ENCODE results near the gene EPG5. TPM values are rescaled to one million over a fixed set of nuclear protein-coding genes. Genes with fewer than 3 reads are reported as not detected.

EPG5 gene
- total and polyA plus RNA-seq, 10 of the 15 experiments (the other 5 are each of a cell fraction or from before 2014, with no cell fraction given): 1.9 to 27.7 (median 9.0) TPM

DNA sequence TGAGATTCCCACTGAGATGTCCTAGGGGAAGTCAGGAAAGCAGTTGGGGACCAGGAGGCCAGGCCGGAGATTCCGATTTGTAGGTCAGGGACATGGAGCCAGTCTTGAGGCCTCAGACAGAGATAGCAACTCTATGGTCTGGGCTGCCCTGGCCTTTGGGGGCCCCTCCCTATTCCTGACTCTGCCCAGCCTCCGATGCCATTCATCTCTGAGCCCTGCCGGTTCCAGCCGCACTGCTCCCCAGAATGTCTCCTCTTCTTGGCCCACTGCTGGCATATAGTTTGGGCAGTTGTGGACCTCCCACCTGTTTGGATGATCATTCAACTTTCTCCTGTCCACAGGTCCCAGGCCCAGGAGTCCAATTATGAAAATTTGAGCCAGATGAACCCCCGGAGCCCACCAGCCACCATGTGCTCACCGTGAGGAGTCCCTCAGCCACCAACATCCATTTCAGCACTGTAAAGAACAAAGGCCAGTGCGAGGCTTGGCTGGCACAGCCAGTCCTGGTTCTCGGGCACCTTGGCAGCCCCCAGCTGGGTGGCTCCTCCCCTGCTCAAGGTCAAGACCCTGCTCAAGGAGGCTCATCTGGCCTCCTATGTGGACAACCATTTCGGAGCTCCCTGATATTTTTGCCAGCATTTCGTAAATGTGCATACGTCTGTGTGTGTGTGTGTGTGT lies 125.2 kb downstream of the EPG5 start:
- H3K36me3 ChIP-seq (ENCODE audit: control insufficient read depth in 2 of 2, insufficient read depth in 2 of 2, low read length in 1 of 2): no peaks in the 10 kb centered on the region
- WGBS (ENCODE audit: insufficient coverage, insufficient replicate concordance, low lambda C conversion rate, missing lambda C conversion rate): 73% methylated on average over 12 of the region's 12 CpGs
- no peaks in the 10 kb centered on the region for H4K20me1 ChIP-seq (ENCODE audit: control insufficient read depth, insufficient read depth)
- no peaks in the 10 kb centered on the region for H3K79me2 ChIP-seq (ENCODE audit: control insufficient read depth, insufficient read depth, low read length)
- no TSS peak for BruUV-seq (replicated peaks)
- ChIA-PET POLR2A (no interaction called here), CTCF (no interaction called here), RAD21 (ENCODE audit: unreplicated experiment) (no interaction called here), SMC1A (ENCODE audit: uncharacterized antibody, unreplicated experiment) (interaction anchor here (0.6 kb wide), 1 partner anchor 119 kb away, joined by 4 read pairs; no protein-coding TSS in a partner anchor)
- FAIRE-seq (no peak), DNase-seq (ENCODE audit: low read depth, low spot score) (no peak), ATAC-seq (no peak)
- no peak overlapping the region for H3K4me3 ChIP-seq
- peaks cover 0 to 4% of the 10 kb centered on the region in 2 experiments; a peak in 1 of 4 replicates for H3K27me3 ChIP-seq (replicated peaks in 1 of 2; ENCODE audit: control insufficient read depth in 2 of 2, insufficient read depth in 2 of 2, low read length in 1 of 2)
- intact Hi-C loops (cut with micrococcal nuclease; ENCODE audit: unreplicated experiment) (no loop called here), in situ Hi-C loops (cut with MboI) (no loop called here)
- H3K9me3 ChIP-seq (replicated peaks; ENCODE audit: control insufficient read depth, insufficient read depth, low read length): no peaks in the 10 kb centered on the region; the same call in 2 of the 3 replicates
- no peak overlapping the region for H3K9ac ChIP-seq (ENCODE audit: control insufficient read depth, insufficient read depth, low read length)
- no peak overlapping the region for H2AFZ ChIP-seq (ENCODE audit: control insufficient read depth, low read depth, low read length)
- H3K4me2 ChIP-seq (ENCODE audit: control insufficient read depth, insufficient read depth): no peak overlapping the region
- 0 out of 2 replicates have a peak, but pooled peaks cover under 1% of the 10 kb centered on the region for H3K4me1 ChIP-seq (ENCODE audit: control insufficient read depth, insufficient read depth, low read length)
- H3K27ac ChIP-seq (ENCODE audit: control insufficient read depth, insufficient read depth): no peak overlapping the region
- no peak for TF ChIP-seq NFYB (IDR thresholded peaks at IDR 0.05; ENCODE audit: insufficient read depth, low read depth, low read length)
- no peak for TF ChIP-seq TCF7 (IDR thresholded peaks at IDR 0.05; ENCODE audit: borderline replicate concordance)
- no peak for TF ChIP-seq WRNIP1 (IDR thresholded peaks at IDR 0.05; ENCODE audit: borderline replicate concordance, low read depth, low read length)
- TF ChIP-seq YY1 (IDR thresholded peaks at IDR 0.05; ENCODE audit: low read depth, low read length): no peak
- TF ChIP-seq SMAD1 (IDR thresholded peaks at IDR 0.05; ENCODE audit: low read depth, partially characterized antibody): no peak
- no peak for TF ChIP-seq ZNF274 (IDR thresholded peaks at IDR 0.05; ENCODE audit: insufficient read depth, insufficient read length)
- TF ChIP-seq, protein P1, sequence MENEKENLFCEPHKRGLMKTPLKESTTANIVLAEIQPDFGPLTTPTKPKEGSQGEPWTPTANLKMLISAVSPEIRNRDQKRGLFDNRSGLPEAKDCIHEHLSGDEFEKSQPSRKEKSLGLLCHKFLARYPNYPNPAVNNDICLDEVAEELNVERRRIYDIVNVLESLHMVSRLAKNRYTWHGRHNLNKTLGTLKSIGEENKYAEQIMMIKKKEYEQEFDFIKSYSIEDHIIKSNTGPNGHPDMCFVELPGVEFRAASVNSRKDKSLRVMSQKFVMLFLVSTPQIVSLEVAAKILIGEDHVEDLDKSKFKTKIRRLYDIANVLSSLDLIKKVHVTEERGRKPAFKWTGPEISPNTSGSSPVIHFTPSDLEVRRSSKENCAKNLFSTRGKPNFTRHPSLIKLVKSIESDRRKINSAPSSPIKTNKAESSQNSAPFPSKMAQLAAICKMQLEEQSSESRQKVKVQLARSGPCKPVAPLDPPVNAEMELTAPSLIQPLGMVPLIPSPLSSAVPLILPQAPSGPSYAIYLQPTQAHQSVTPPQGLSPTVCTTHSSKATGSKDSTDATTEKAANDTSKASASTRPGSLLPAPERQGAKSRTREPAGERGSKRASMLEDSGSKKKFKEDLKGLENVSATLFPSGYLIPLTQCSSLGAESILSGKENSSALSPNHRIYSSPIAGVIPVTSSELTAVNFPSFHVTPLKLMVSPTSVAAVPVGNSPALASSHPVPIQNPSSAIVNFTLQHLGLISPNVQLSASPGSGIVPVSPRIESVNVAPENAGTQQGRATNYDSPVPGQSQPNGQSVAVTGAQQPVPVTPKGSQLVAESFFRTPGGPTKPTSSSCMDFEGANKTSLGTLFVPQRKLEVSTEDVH (IDR thresholded peaks at IDR 0.05; ENCODE audit: low read depth, partially characterized antibody): no peak
- TF ChIP-seq FOXM1 (IDR thresholded peaks at IDR 0.05; ENCODE audit: low read depth, low read length): no peak
- no peak for TF ChIP-seq POLR2AphosphoS2 (IDR thresholded peaks at IDR 0.05; ENCODE audit: low read depth, low read length)
- no peak for TF ChIP-seq IKZF1 (conservative IDR thresholded peaks at IDR 0.05)
